Peyer's patch (tissue), 4 donors: ENCODE data around the gene AHI1. TPM values are rescaled to one million over a fixed set of nuclear protein-coding genes. Genes with fewer than 3 reads are reported as not detected.

Experiments
- DNase-seq, 3 donors: peaks; one replicate each; pipeline ENCODE4 v3.0.0-alpha.2; 2017 to 2019
- H3K27ac ChIP-seq, 4 donors: fragments of 200-600 bp; sonication (generic); one replicate each; pipeline ENCODE4 v1.5.1; 2016 to 2019
- H3K27me3 ChIP-seq, 2 donors: fragments of 200-600 bp; sonication (generic); one replicate each; pipeline ENCODE4 v1.5.1; 2019
- H3K36me3 ChIP-seq, 3 donors: fragments of 200-600 bp; sonication (generic); one replicate each; pipeline ENCODE4 v1.5.1; 2016 to 2019
- H3K4me1 ChIP-seq, 4 donors: fragments of 200-600 bp; sonication (generic); one replicate each; pipeline ENCODE4 v1.5.1; 2016 to 2019
- H3K4me3 ChIP-seq, 4 donors: fragments of 200-600 bp; sonication (generic); 1 replicate in 3 of 4; 2 replicates in 1 of 4; pipeline ENCODE4 v1.5.1; 2016 to 2019; ENCODE audit warnings: mild to moderate bottlenecking in 1 of 4
- H3K9me3 ChIP-seq, 4 donors: fragments of 200-600 bp; sonication (generic); one replicate each; pipeline ENCODE4 v1.5.1; 2016 to 2019; ENCODE audit warnings: mild to moderate bottlenecking in 1 of 4
- POLR2A ChIP-seq, 2 donors: fragments of 450-650 bp; IDR thresholded peaks; one replicate each; pipeline ENCODE4 v1.5.1; 2017; ENCODE audit warnings: antibody characterized with exemption in 2 of 2, mild to moderate bottlenecking in 2 of 2, moderate library complexity in 2 of 2
- total RNA-seq, 4 donors: library from RNA; depleted of rRNA; stranded (reverse); fragments of >200 nt; gene quantifications; one replicate each; pipeline ENCODE4 v1.1.0, GENCODE V29; 2016
- TF ChIP-seq, protein P1 (sequence below), 6 experiments: fragments of 450-650 bp in 4 of 6; fragments of 200-600 bp in 2 of 6; sonication (generic) in 1 of 6; IDR thresholded peaks; one replicate each; pipeline ENCODE4 v1.5.1; 2017 to 2019; ENCODE audit warnings: antibody characterized with exemption in 6 of 6, mild to moderate bottlenecking in 3 of 6, moderate library complexity in 1 of 6

Gene AHI1
- 100 to 1,000 TPM in 1 of 4 donors, 10 to 100 TPM in 2, 1 to 10 TPM in 1; 4.4 to 141 (median 17.6) TPM for total RNA-seq

DNA sequence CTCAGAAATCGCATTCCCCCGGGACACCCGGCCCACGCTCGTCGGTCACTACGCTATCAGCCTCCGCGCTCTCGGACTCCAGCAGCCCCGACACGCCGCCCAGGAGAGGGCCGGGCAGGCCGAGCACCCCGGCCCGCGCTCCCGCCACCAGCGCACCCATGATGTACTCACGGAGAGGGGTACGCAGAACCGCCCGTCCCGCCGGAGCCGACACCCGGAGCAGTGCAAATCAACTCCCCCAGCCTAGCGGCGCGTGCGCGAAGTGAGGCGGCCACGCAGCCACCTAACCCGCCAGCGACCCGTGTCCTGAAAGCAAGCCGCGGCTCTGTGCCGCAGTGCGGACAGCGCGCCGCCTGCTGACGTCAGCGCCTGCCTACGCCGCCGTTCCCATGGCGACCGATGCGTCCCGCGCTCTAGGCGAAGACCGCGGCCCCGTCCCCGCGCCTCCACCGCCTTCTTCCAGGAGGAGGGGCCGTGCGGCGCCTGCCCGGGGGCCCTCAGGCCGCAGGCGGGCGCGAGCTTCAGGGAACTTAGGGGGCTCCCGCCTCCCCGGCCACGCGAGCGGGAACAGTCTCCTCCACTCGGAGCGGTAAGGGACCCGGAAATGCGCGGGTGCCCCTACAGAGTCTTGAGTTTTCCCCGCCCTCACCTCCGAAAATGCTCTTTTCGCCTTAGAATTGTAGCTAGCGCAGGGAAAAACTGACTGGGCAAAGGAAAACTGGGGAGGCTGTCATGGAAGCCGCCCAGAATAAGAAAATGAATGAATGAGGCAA lies at the start of gene AHI1:
TSS of gene AHI1 (minus strand) at position 329 of the 773 bp plus-strand sequence. CDS start 5,503 bp downstream, outside the sequence.
- Histone ChIP-seq H3K27ac (peak within 1 kb of the TSS; percentile 84 to 95 (median 90)), H3K9me3 (no peaks in the 10 kb centered on the region), H3K27me3 (no peaks in the 10 kb centered on the region), H3K4me3 (peak within 1 kb of the TSS; percentile 77 to 91 (median 82)), H3K36me3 (no peaks in the 10 kb centered on the region), H3K4me1 (peaks cover 0 to 10% (median 0%) of the 10 kb centered on the region in 4 donors)
- DNase-seq = peak; percentile 94 to 97 (median 96)
- TF ChIP-seq, protein P1, sequence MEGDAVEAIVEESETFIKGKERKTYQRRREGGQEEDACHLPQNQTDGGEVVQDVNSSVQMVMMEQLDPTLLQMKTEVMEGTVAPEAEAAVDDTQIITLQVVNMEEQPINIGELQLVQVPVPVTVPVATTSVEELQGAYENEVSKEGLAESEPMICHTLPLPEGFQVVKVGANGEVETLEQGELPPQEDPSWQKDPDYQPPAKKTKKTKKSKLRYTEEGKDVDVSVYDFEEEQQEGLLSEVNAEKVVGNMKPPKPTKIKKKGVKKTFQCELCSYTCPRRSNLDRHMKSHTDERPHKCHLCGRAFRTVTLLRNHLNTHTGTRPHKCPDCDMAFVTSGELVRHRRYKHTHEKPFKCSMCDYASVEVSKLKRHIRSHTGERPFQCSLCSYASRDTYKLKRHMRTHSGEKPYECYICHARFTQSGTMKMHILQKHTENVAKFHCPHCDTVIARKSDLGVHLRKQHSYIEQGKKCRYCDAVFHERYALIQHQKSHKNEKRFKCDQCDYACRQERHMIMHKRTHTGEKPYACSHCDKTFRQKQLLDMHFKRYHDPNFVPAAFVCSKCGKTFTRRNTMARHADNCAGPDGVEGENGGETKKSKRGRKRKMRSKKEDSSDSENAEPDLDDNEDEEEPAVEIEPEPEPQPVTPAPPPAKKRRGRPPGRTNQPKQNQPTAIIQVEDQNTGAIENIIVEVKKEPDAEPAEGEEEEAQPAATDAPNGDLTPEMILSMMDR (IDR thresholded peaks at IDR 0.05) = peak in 3 of 6 experiments; percentile 43 to 44 (median 44)
- peak; percentile 58 to 73 for TF ChIP-seq POLR2A (IDR thresholded peaks at IDR 0.05)

DNA sequence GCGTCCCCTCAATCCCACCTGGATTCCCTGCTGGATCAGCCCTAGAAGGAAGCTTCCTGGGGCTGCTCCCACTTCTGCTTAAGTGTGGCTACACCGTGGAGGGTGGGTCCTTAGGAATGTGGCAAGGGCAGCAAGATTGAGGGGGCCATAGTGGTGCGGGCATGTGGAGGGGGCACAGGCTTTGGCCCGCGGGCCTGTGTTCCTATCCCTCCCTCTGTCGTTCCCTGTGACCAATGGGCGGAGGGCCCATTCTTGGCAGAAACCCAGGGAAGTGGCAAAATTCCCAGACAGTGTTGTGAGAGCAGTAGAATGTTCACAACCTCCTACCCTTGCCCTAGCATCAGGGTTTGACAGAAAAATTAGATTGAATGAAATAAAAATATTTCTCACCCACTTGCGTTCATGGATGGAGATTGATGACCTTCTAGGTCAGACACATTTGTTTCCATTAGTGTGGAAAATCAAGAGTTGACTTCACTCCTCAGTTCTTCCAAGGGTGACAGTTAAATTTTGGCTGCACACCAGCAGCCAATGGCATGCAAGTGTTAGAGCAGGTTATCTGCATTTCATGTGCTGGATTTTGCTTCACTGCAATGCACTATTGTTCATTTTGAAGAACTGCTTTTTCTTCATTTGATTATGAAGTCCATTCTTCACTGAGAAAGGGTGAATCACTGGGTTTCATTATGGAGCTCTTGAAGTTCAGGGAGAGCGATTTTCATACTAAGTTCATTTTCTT lies 49.3 kb upstream of the AHI1 start:
- Histone ChIP-seq H3K36me3 (no peaks in the 10 kb centered on the region), H3K4me3 (no peak overlapping the region), H3K9me3 (no peaks in the 10 kb centered on the region), H3K4me1 (no peaks in the 10 kb centered on the region), H3K27me3 (no peaks in the 10 kb centered on the region), H3K27ac (no peak overlapping the region)
- no peak for DNase-seq
- TF ChIP-seq, protein P1 (IDR thresholded peaks at IDR 0.05) = no peak
- no peak for TF ChIP-seq POLR2A (IDR thresholded peaks at IDR 0.05)

DNA sequence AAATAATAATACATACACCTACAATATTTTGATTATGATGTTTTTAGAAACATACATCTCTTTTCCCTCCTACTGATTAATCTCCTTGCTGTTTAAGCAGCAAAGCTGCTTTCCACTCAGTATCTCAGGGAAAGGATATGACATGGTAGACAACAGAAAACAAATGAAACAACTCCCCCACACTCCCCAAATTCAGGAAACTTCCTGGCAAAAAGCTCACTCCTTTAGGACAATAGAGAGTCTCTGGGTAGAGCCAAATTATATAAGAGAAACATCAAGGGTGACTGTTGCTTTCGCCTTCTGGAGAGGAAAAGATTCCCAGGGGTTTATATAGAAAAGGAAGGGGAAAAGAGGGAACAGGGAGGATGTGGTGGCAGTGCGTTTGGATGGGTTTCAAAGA lies 48.7 kb upstream of the AHI1 start:
- no peaks in the 10 kb centered on the region for H3K27me3 ChIP-seq
- no peaks in the 10 kb centered on the region for H3K4me1 ChIP-seq
- no peaks in the 10 kb centered on the region for H3K9me3 ChIP-seq
- H3K36me3 ChIP-seq = no peaks in the 10 kb centered on the region
- DNase-seq = no peak
- TF ChIP-seq, protein P1 (IDR thresholded peaks at IDR 0.05) = no peak
- no peak for TF ChIP-seq POLR2A (IDR thresholded peaks at IDR 0.05)
- no peak overlapping the region for H3K4me3 ChIP-seq
- no peak overlapping the region for H3K27ac ChIP-seq

DNA sequence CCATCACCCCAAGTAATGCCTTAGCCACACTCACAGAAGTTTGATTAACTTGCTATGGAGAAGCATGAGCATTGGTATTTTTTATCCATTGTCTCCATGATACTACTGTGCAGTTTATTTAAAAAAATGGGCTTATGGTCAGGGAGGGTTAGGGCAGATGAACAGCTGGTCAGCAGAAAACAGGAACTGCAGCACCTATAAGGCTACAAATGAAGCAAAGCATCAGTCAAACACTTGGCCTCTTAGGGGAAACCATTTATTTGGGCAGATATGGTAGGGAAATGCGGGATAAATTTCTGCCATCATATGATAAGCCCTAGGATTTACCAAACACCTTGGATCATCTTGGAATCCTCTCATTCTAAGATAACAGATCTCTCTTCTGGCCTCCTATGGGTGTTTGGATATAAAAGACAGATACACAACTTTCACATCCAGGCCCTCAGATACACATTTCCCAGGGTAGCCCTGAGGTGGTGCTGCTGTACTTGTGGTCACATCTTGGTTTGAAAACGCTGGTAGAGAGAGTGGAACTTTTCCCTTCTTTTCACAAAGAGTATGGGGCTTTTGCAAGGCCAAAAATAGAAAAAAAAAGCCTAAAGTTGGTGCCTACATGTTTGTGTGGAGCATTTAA lies 42.8 kb upstream of the AHI1 start:
- no peaks in the 10 kb centered on the region for H3K4me1 ChIP-seq
- no peak for TF ChIP-seq POLR2A (IDR thresholded peaks at IDR 0.05)
- TF ChIP-seq, protein P1 (IDR thresholded peaks at IDR 0.05) = no peak
- no peak for DNase-seq
- no peaks in the 10 kb centered on the region for H3K36me3 ChIP-seq
- H3K27ac ChIP-seq = no peak overlapping the region
- no peaks in the 10 kb centered on the region for H3K9me3 ChIP-seq
- H3K4me3 ChIP-seq = no peak overlapping the region
- H3K27me3 ChIP-seq = no peaks in the 10 kb centered on the region

DNA sequence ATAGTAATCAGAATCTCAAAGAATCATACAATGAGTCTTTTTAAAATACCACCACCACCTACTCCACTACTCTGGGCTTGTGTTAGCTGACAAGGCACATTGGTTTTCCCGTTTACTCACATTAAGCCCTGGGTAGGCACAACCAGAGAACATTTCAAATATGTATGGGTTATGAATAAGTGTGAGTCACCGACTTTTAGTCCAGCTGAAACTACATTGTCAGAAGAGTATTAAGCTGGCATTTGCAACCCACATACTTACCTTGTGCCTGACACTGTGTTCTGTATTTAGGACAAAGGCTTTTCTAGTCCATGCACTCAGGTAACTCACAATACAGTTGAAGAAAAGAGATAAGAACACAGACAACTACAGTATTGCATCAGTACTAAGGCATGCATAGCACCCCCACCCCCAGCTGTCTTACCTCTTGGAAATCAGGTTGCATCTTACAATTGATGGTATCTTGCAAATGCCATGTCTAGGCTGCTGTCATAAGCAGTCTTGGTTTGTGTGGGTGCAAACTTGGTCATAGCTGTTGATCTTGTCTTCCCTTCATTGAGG lies 40.3 kb upstream of the AHI1 start:
- Histone ChIP-seq H3K27ac (no peak overlapping the region), H3K4me1 (no peaks in the 10 kb centered on the region), H3K27me3 (no peaks in the 10 kb centered on the region), H3K4me3 (no peak overlapping the region), H3K9me3 (no peaks in the 10 kb centered on the region), H3K36me3 (no peaks in the 10 kb centered on the region)
- no peak for TF ChIP-seq POLR2A (IDR thresholded peaks at IDR 0.05)
- TF ChIP-seq, protein P1 (IDR thresholded peaks at IDR 0.05) = no peak
- no peak for DNase-seq
